LNCaP clone FGC (cell line): ENCODE measurements around the gene RAET1G.

ENCODE experiments used
- DNase-seq: peaks from one replicate; pipeline ENCODE4 v3.0.0-alpha.2; 2011; ENCODE audit warnings: low read depth
- H3K4me3 ChIP-seq: 2 replicates; pipeline ENCODE4 v1.5.1; 2011; ENCODE audit warnings: mild to moderate bottlenecking, low read depth, low read length, control low read depth
- CTCF ChIP-seq: IDR thresholded peaks from 2 replicates; pipeline ENCODE4 v1.5.1; 2012; ENCODE audit warnings: mild to moderate bottlenecking; ENCODE audit not compliant: control insufficient read depth, insufficient read depth; ENCODE audit errors: extremely low read depth

Gene RAET1G

GRCh38 chr6:149889326-149889725, 33.6 kb downstream of the RAET1G start:
- H3K4me3 ChIP-seq, result no peak overlapping the region
- no peak for DNase-seq
- no peak for TF ChIP-seq CTCF

GRCh38 chr6:149888659-149889058, 34.3 kb downstream of the RAET1G start:
- H3K4me3 ChIP-seq, result no peak overlapping the region
- no peak for DNase-seq
- TF ChIP-seq CTCF, result no peak

- DNase-seq, result no peak
- H3K4me3 ChIP-seq, result no peak overlapping the region
- TF ChIP-seq CTCF, result no peak
These were observed 34.8 kb downstream of the RAET1G start for GRCh38 chr6:149888093-149888492.

DNA sequence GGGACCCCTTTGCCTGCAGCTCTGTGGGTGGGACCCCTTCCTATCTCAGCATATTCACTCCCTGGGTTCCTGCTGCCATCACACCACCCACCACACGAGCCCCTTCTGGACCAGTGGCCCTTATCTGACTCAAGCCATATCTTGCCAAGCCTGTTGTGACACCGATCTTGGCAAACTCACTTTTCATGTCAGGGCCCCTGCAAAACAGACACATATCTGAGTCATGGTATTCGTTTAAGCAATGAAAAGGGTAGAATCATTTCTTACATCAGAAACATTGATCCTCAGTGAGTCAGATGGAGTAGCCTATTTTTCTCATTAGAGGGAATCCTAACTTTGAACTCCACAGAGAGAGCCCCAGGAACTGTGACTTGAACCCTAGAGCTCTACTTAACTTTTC, 35.6 kb downstream of the RAET1G start:
- TF ChIP-seq CTCF, result no peak
- no peak for DNase-seq
- H3K4me3 ChIP-seq, result no peak overlapping the region

DNA sequence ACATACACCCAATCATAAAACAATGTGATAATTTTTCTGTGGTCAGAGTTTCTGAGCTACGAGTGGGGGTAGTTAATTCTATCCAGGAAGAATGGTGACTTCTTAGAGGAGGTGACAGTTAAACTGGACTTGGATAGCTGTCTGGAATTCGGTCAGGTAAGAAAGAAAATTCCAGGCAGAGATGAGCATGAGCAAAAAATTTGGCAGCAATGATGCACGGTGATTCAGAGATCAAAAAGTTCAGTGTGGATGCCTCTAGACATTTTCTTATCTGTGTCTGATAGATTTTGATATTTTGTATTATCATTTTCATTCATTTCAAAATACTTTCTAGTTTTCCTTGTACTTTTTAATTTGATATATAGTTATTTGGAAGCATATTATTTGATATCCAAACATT, 37.0 kb downstream of the RAET1G start:
- no peak for DNase-seq

GRCh38 chr6:149884617-149885016, 38.3 kb downstream of the RAET1G start:
- TF ChIP-seq CTCF, result no peak
- no peak for DNase-seq
- H3K4me3 ChIP-seq, result no peak overlapping the region

More for the DNA sequence above, 37.0 kb downstream of the RAET1G start:
- no peak overlapping the region for H3K4me3 ChIP-seq
- TF ChIP-seq CTCF, result no peak

DNA sequence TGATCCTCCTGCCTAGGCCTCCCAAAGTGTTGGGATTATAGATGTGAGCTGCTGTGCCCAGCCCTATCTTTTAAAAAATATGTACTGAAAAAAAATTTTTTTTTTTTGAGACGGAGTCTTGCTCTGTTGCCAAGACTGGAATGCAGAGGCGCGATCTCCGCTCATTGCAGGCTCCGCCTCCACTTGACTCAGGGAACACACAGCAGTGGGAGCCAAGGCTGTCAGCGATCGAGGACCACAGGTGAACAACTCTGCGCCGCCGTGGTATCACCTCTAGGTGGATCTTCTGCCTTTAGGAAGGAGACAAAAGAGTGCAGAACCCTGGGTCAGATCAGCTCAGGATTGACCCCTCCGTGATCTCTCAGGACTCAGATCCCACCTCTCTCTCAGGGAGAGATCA, 38.7 kb downstream of the RAET1G start:
- TF ChIP-seq CTCF, result no peak
- no peak overlapping the region for H3K4me3 ChIP-seq
- no peak for DNase-seq
